Endothelial cell of umbilical vein (primary cell): Measurements from ENCODE around the gene ALKBH7. TPM values are rescaled to one million over a fixed set of nuclear protein-coding genes. Genes with fewer than 3 reads are reported as not detected.
"Not testable (repeated sequence)": the region's sequence is repeated elsewhere in the genome, so short reads cannot be mapped to it uniquely, and the experiment has no call there.

Source experiments
- BruUV-seq: library from RNA; stranded (reverse); fragments of 400-500 nt; replicated peaks from 2 replicates; lab custom pipeline; 2021; lab: Mats Ljungman, UMichigan
- CTCF ChIA-PET: fragments of 300-600, 350-600 bp; sonication (Branson Sonifier 250); formaldehyde crosslinking; loops from one replicate; lab custom pipeline; 2021; ENCODE audit warnings: antibody characterized with exemption, inconsistent platforms; lab: Charles Lee
- POLR2A ChIA-PET: fragments of 300-600, 350-600 bp; sonication (Branson Sonifier 250); formaldehyde crosslinking; loops from one replicate; lab custom pipeline; 2021; ENCODE audit warnings: antibody characterized with exemption, inconsistent platforms; lab: Charles Lee
- DNase-seq: peaks from one replicate; pipeline ENCODE4 v3.0.0-alpha.2; 2011; ENCODE audit warnings: low read depth, low spot score
- FAIRE-seq: peaks from 2 replicates; lab custom pipeline; 2011; peaks lifted over from hg19 to GRCh38; lab: Jason Lieb, UNC
- H2AFZ ChIP-seq: 2 replicates; pipeline ENCODE4 v1.6.0; 2012; ENCODE audit warnings: low read depth, low read length, control low read depth, inconsistent platforms
- H3K27ac ChIP-seq: 2 replicates; pipeline ENCODE4 v1.5.1; 2011; ENCODE audit warnings: low read depth, mild to moderate bottlenecking, control low read depth, low read length, moderate library complexity; ENCODE audit not compliant: insufficient read depth
- H3K27me3 ChIP-seq, 2 experiments: 2 replicates each; pipeline versions ENCODE4 v1.6.0 to v1.6.1; 2011; ENCODE audit warnings: low read length in 2 of 2, mixed read lengths in 1 of 2; ENCODE audit not compliant: control insufficient read depth in 2 of 2, insufficient read depth in 2 of 2
- H3K36me3 ChIP-seq, 2 experiments: 2 replicates in 1 of 2; 3 replicates in 1 of 2; pipeline ENCODE4 v1.5.1; 2011; ENCODE audit warnings: low read length in 2 of 2, mild to moderate bottlenecking in 1 of 2, moderate library complexity in 1 of 2; ENCODE audit not compliant: control insufficient read depth in 2 of 2, insufficient read depth in 2 of 2; ENCODE audit errors: extremely low read depth in 1 of 2
- H3K4me1 ChIP-seq: 3 replicates; pipeline ENCODE4 v1.5.1; 2011; ENCODE audit warnings: mild to moderate bottlenecking, low read length; ENCODE audit not compliant: control insufficient read depth, insufficient read depth; ENCODE audit errors: extremely low read depth
- H3K4me2 ChIP-seq: 2 replicates; pipeline ENCODE4 v1.6.1; 2011; ENCODE audit warnings: low read length, control low read depth, mixed read lengths; ENCODE audit not compliant: insufficient read depth
- H3K4me3 ChIP-seq, 3 experiments: fragments of 200-600 bp in 1 of 3; sonication (generic), shearing (Covaris generic) in 1 of 3; replicated peaks in 1 of 3; 2 replicates each; pipeline ENCODE4 v1.5.1; 2011 to 2016; ENCODE audit warnings: control low read depth in 3 of 3, low read length in 3 of 3, mild to moderate bottlenecking in 2 of 3, inconsistent platforms in 1 of 3, low read depth in 1 of 3, moderate library complexity in 1 of 3; ENCODE audit not compliant: insufficient read depth in 1 of 3
- H3K79me2 ChIP-seq: 2 replicates; pipeline ENCODE4 v1.6.0; 2012; ENCODE audit warnings: low read length, inconsistent platforms; ENCODE audit not compliant: control insufficient read depth, insufficient read depth
- H3K9ac ChIP-seq: replicated peaks from 2 replicates; pipeline ENCODE3; 2011; ENCODE audit warnings: low read length, control low read depth; ENCODE audit not compliant: insufficient read depth; ENCODE audit errors: extremely low read depth
- H3K9me1 ChIP-seq: replicated peaks from 3 replicates; pipeline ENCODE4 v1.6.0; 2011; ENCODE audit warnings: mild to moderate bottlenecking, low read length; ENCODE audit not compliant: control insufficient read depth, insufficient read depth; ENCODE audit errors: extremely low read depth
- H3K9me3 ChIP-seq: replicated peaks from 2 replicates; pipeline ENCODE4 v1.5.1; 2012; ENCODE audit warnings: low read length, inconsistent platforms; ENCODE audit not compliant: control insufficient read depth, insufficient read depth
- H4K20me1 ChIP-seq: replicated peaks from 2 replicates; pipeline ENCODE3; 2011; ENCODE audit warnings: mild to moderate bottlenecking, low read length; ENCODE audit not compliant: control insufficient read depth, insufficient read depth; ENCODE audit errors: extremely low read depth
- CTCF ChIP-seq, 2 donors: IDR thresholded peaks; 1 replicate in 1 of 2; 2 replicates in 1 of 2; pipeline ENCODE4 v1.5.1; 2011; ENCODE audit warnings: low read length in 2 of 2, mild to moderate bottlenecking in 2 of 2, moderate library complexity in 2 of 2, control low read depth in 1 of 2, inconsistent platforms in 1 of 2, low read depth in 1 of 2; ENCODE audit not compliant: insufficient read depth in 1 of 2; ENCODE audit errors: extremely low read depth in 1 of 2
- EZH2 ChIP-seq: IDR thresholded peaks from 2 replicates; pipeline ENCODE4 v1.6.1; 2012; ENCODE audit warnings: borderline replicate concordance, low read depth, mild to moderate bottlenecking, moderate library complexity, low read length, inconsistent platforms; ENCODE audit not compliant: severe bottlenecking
- FOS ChIP-seq: IDR thresholded peaks from 2 replicates; pipeline ENCODE4 v1.6.1; 2011; ENCODE audit warnings: mild to moderate bottlenecking, low read length, moderate library complexity, borderline replicate concordance; ENCODE audit not compliant: insufficient read depth
- GATA2 ChIP-seq: IDR thresholded peaks from 2 replicates; pipeline ENCODE4 v1.7.0; 2011; ENCODE audit warnings: low read depth, mild to moderate bottlenecking, moderate library complexity, mixed read lengths, low read length; ENCODE audit not compliant: insufficient read length, insufficient read depth
- JUN ChIP-seq: IDR thresholded peaks from 2 replicates; pipeline ENCODE4 v1.6.1; 2011; ENCODE audit warnings: borderline replicate concordance, low read depth; ENCODE audit not compliant: insufficient read length, insufficient read depth
- MAX ChIP-seq: IDR thresholded peaks from 2 replicates; pipeline ENCODE4 v1.6.1; 2011; ENCODE audit not compliant: insufficient read depth, insufficient read length
- MYC ChIP-seq: IDR thresholded peaks from one replicate; pipeline ENCODE4 v1.6.1; 2011; ENCODE audit warnings: mild to moderate bottlenecking, low read depth, low read length
- POLR2A ChIP-seq: IDR thresholded peaks from 2 replicates; pipeline ENCODE4 v1.6.1; 2012; ENCODE audit warnings: low read depth, mild to moderate bottlenecking, control low read depth, low read length
- POLR2AphosphoS5 ChIP-seq: IDR thresholded peaks from 2 replicates; pipeline ENCODE4 v1.6.1; 2012; ENCODE audit warnings: low read depth, mild to moderate bottlenecking, control low read depth, low read length, moderate library complexity; ENCODE audit not compliant: insufficient read depth
- dilution Hi-C: fragments of 300-500 bp; cut with MboI; formaldehyde crosslinking; loops from one replicate; pipeline ENCODE4 v1.15.0; 2019; ENCODE audit warnings: low sequenced_read_pairs; ENCODE audit not compliant: extremely low pct_ligation_motif_present
- intact Hi-C: fragments of 100-400 bp; cut with micrococcal nuclease; formaldehyde crosslinking; loops from one replicate; pipeline ENCODE4 v1.10.0; 2022
- polyA plus RNA-seq, 4 experiments: library from polyadenylated mRNA; depleted of rRNA in 3 of 4; stranded (reverse) in 3 of 4; unstranded in 1 of 4; fragments of >200 nt; gene quantifications; 2 replicates each; pipeline versions ENCODE4 v1.2.1 to v1.2.3, GENCODE V29; 2011 to 2012; ENCODE audit warnings: missing spikeins in 1 of 4
- total RNA-seq: library from RNA; stranded (reverse); gene quantifications from 2 replicates; pipeline ENCODE4 v1.2.3, GENCODE V29; 2021

Gene ALKBH7
- total and polyA plus RNA-seq, 2 donors (not counting 3 experiments of a cell fraction or from before 2014, with no cell fraction given) = 48.8 to 59.4 TPM

GRCh38 chr19:6355321-6356040 is 17.1 kb upstream of the ALKBH7 start:
- POLR2A ChIA-PET, H2AFZ ChIP-seq, DNase-seq, H3K27ac ChIP-seq, FAIRE-seq, H3K4me2 ChIP-seq, H3K27me3 ChIP-seq, H4K20me1 ChIP-seq, H3K79me2 ChIP-seq, H3K4me3 ChIP-seq, intact Hi-C loops, dilution Hi-C loops, H3K4me1 ChIP-seq, H3K9ac ChIP-seq, H3K9me3 ChIP-seq, H3K9me1 ChIP-seq, BruUV-seq, H3K36me3 ChIP-seq: not testable (repeated sequence)
- CTCF ChIA-PET = interaction anchor here (0.6 to 4.2 kb wide), 4 partner anchors 137 to 235 kb away, joined by 3 to 55 read pairs (median 10); no protein-coding TSS in a partner anchor

GRCh38 chr19:6357174-6357573 is 15.4 kb upstream of the ALKBH7 start:
- Histone ChIP-seq H3K27ac (no peak overlapping the region), H3K27me3 (no peaks in the 10 kb centered on the region), H3K9ac (no peak overlapping the region), H3K4me1 (peaks cover 2% of the 10 kb centered on the region), H3K4me2 (no peak overlapping the region), H4K20me1 (no peaks in the 10 kb centered on the region), H3K36me3 (no peaks in the 10 kb centered on the region), H3K9me3 (no peaks in the 10 kb centered on the region), H3K4me3 (no peak overlapping the region), H3K9me1 (no peaks in the 10 kb centered on the region), H2AFZ (no peak overlapping the region), H3K79me2 (peaks cover 8% of the 10 kb centered on the region)
- TF ChIP-seq FOS (no peak), CTCF (IDR thresholded peaks at IDR 0.05; ENCODE audit: extremely low read depth in 1 of 2, insufficient read depth in 1 of 2, low read depth in 1 of 2, low read length in 2 of 2) (no peak), MAX (no peak), EZH2 (no peak), MYC (no peak), POLR2A (no peak), JUN (no peak), GATA2 (no peak), POLR2AphosphoS5 (no peak)
- BruUV-seq = no TSS peak
- DNase-seq (no peak), FAIRE-seq (no peak)
- CTCF ChIA-PET = interaction anchor here (1.2 to 2.5 kb wide), 3 partner anchors 139 to 231 kb away, joined by 4 to 17 read pairs (median 4); no protein-coding TSS in a partner anchor
- dilution Hi-C loops (no loop called here), intact Hi-C loops (no loop called here)
- POLR2A ChIA-PET = no interaction called here
